Suprapubic skin (tissue), 4 donors: ENCODE measurements around the gene ZNG1C.
"Not testable (repeated sequence)": the region's sequence is repeated elsewhere in the genome, so short reads cannot be mapped to it uniquely, and the experiment has no call there.

ENCODE experiments used
- EP300 ChIP-seq: sonication (generic); formaldehyde crosslinking; IDR thresholded peaks from one replicate; pipeline ENCODE4 v1.6.1; 2017; ENCODE audit warnings: antibody characterized with exemption
- POLR2A ChIP-seq, 2 donors: fragments of 450-650 bp; IDR thresholded peaks; one replicate each; pipeline ENCODE4 v1.6.1; 2017; ENCODE audit warnings: antibody characterized with exemption in 2 of 2, mild to moderate bottlenecking in 2 of 2, moderate library complexity in 2 of 2
- POLR2AphosphoS5 ChIP-seq, 3 donors: sonication (generic); formaldehyde crosslinking; IDR thresholded peaks; one replicate each; pipeline ENCODE4 v1.6.1; 2017; ENCODE audit warnings: antibody characterized with exemption in 3 of 3
- TF ChIP-seq, protein P1 (sequence below), 2 donors: fragments of 200-600 bp in 1 of 2; fragments of 450-650 bp in 1 of 2; sonication (generic) in 1 of 2; IDR thresholded peaks; one replicate each; pipeline ENCODE4 v1.5.1; 2016 to 2019; ENCODE audit warnings: antibody characterized with exemption in 2 of 2, mild to moderate bottlenecking in 1 of 2, moderate library complexity in 1 of 2

DNA sequence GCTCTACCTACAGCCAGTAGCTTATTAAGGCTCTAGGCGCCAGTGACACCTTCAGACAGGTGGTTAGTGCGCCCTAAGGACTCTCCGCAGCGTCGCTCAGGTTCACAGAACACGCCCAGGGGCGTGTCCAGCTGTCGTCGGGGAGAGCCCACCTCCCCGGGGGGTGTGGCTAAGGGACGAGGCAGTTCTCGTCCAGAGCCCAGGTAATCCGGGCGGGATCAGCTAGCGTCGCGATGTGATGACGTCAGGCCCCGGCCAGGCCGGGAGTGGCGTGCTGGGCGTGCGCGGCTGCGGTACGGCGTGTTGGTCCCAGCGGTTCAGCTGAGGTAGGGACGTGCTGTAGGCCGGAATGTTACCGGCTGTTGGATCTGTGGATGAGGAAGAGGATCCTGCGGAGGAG is at the start of gene ZNG1C:
- TF ChIP-seq POLR2AphosphoS5 (IDR thresholded peaks at IDR 0.05); POLR2A (IDR thresholded peaks at IDR 0.05); EP300: not testable (repeated sequence)
- TF ChIP-seq, protein P1, sequence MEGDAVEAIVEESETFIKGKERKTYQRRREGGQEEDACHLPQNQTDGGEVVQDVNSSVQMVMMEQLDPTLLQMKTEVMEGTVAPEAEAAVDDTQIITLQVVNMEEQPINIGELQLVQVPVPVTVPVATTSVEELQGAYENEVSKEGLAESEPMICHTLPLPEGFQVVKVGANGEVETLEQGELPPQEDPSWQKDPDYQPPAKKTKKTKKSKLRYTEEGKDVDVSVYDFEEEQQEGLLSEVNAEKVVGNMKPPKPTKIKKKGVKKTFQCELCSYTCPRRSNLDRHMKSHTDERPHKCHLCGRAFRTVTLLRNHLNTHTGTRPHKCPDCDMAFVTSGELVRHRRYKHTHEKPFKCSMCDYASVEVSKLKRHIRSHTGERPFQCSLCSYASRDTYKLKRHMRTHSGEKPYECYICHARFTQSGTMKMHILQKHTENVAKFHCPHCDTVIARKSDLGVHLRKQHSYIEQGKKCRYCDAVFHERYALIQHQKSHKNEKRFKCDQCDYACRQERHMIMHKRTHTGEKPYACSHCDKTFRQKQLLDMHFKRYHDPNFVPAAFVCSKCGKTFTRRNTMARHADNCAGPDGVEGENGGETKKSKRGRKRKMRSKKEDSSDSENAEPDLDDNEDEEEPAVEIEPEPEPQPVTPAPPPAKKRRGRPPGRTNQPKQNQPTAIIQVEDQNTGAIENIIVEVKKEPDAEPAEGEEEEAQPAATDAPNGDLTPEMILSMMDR (IDR thresholded peaks at IDR 0.05): not testable (repeated sequence)
